A549 (cell line): Measurements from ENCODE around the gene SLC6A19.
"Not testable (repeated sequence)": the region's sequence is repeated elsewhere in the genome, so short reads cannot be mapped to it uniquely, and the experiment has no call there.

ENCODE experiments used
- EP300 ChIP-seq, 2 experiments: fragments of >200 bp; sonication (Bioruptor Twin); formaldehyde crosslinking; IDR thresholded peaks; 2 replicates in 1 of 2; 3 replicates in 1 of 2; pipeline ENCODE4 v1.6.1; 2016 to 2017
- JUN ChIP-seq, 2 experiments: fragments of >200 bp; sonication (Bioruptor Twin); formaldehyde crosslinking; IDR thresholded peaks; 2 replicates in 1 of 2; 3 replicates in 1 of 2; pipeline ENCODE4 v1.6.1; 2016 to 2017
- TF ChIP-seq, protein P1 (sequence below): fragments of 250-450 bp; sonication (Bioruptor Pico); IDR thresholded peaks from 2 replicates; pipeline ENCODE4 v1.5.0; 2021; ENCODE audit warnings: mild to moderate bottlenecking, moderate library complexity, borderline replicate concordance
- TF ChIP-seq, protein P2 (sequence below): fragments of >200 bp; sonication (Bioruptor Twin); formaldehyde crosslinking; IDR thresholded peaks from 3 replicates; pipeline ENCODE4 v1.5.1; 2016

GRCh38 chr5:1267464-1267863 is 66.1 kb downstream of the SLC6A19 start:
- not testable (repeated sequence) for TF ChIP-seq JUN, EP300 (IDR thresholded peaks at IDR 0.05)
- TF ChIP-seq, protein P1, sequence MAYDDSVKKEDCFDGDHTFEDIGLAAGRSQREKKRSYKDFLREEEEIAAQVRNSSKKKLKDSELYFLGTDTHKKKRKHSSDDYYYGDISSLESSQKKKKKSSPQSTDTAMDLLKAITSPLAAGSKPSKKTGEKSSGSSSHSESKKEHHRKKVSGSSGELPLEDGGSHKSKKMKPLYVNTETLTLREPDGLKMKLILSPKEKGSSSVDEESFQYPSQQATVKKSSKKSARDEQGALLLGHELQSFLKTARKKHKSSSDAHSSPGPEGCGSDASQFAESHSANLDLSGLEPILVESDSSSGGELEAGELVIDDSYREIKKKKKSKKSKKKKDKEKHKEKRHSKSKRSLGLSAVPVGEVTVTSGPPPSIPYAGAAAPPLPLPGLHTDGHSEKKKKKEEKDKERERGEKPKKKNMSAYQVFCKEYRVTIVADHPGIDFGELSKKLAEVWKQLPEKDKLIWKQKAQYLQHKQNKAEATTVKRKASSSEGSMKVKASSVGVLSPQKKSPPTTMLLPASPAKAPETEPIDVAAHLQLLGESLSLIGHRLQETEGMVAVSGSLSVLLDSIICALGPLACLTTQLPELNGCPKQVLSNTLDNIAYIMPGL: not testable (repeated sequence)
- TF ChIP-seq, protein P2, sequence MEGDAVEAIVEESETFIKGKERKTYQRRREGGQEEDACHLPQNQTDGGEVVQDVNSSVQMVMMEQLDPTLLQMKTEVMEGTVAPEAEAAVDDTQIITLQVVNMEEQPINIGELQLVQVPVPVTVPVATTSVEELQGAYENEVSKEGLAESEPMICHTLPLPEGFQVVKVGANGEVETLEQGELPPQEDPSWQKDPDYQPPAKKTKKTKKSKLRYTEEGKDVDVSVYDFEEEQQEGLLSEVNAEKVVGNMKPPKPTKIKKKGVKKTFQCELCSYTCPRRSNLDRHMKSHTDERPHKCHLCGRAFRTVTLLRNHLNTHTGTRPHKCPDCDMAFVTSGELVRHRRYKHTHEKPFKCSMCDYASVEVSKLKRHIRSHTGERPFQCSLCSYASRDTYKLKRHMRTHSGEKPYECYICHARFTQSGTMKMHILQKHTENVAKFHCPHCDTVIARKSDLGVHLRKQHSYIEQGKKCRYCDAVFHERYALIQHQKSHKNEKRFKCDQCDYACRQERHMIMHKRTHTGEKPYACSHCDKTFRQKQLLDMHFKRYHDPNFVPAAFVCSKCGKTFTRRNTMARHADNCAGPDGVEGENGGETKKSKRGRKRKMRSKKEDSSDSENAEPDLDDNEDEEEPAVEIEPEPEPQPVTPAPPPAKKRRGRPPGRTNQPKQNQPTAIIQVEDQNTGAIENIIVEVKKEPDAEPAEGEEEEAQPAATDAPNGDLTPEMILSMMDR: not testable (repeated sequence)
